Left ventricle myocardium inferior (tissue), 1 donor: ENCODE results near the gene RASL10B. TPM values are rescaled to one million over a fixed set of nuclear protein-coding genes. Genes with fewer than 3 reads are reported as not detected.
A peak's percentile ranks its signal among the peaks of the same experiment; 100 is the strongest.

Experiments used
- DNase-seq: peaks from one replicate; pipeline ENCODE4 v3.0.0-alpha.2; 2020
- H3K27ac ChIP-seq: fragments of 200-600 bp; replicated peaks from 2 replicates; pipeline ENCODE4 v1.8.0; 2021
- H3K27me3 ChIP-seq: fragments of 200-600 bp; 2 replicates; pipeline ENCODE4 v1.8.0; 2021; ENCODE audit warnings: low read depth
- H3K36me3 ChIP-seq: fragments of 200-600 bp; 2 replicates; pipeline ENCODE4 v1.8.0; 2021
- H3K4me1 ChIP-seq: fragments of 200-600 bp; 2 replicates; pipeline ENCODE4 v1.8.0; 2021
- H3K4me3 ChIP-seq: fragments of 200-600 bp; 2 replicates; pipeline ENCODE4 v1.8.0; 2021; ENCODE audit warnings: mild to moderate bottlenecking, moderate library complexity
- H3K9me3 ChIP-seq: fragments of 200-600 bp; replicated peaks from 2 replicates; pipeline ENCODE4 v1.8.0; 2021
- CTCF ChIP-seq: fragments of 200-600 bp; IDR thresholded peaks from 2 replicates; pipeline ENCODE4 v1.8.0; 2021; ENCODE audit warnings: antibody characterized with exemption, mild to moderate bottlenecking, borderline replicate concordance
- intact Hi-C: fragments of 100-400 bp; cut with micrococcal nuclease; formaldehyde crosslinking; loops from one replicate; pipeline ENCODE4 v1.11.0; 2022
- total RNA-seq: library from RNA; stranded (reverse); fragmentation: NEBNext Ultra II Directional; extraction: Animal tissue kit (Norgen Biotek cat#: 25700); gene quantifications from one replicate; pipeline ENCODE4 v1.2.1, GENCODE V29; 2021
- donor health status: DM: no; HTN: yes; CAD: no; lungs with severe emphysema.

Gene RASL10B
- total RNA-seq, 1 donor from 2014 or later, result 18.4 TPM

- TF ChIP-seq CTCF, result no peak
- H3K4me3 ChIP-seq, result peak overlapping the region; percentile 19
- H3K27me3 ChIP-seq, result no peaks in the 10 kb centered on the region
- no peak for DNase-seq
- H3K4me1 ChIP-seq, result peaks cover 91% of the 10 kb centered on the region
- no peaks in the 10 kb centered on the region for H3K9me3 ChIP-seq
- H3K36me3 ChIP-seq, result peaks cover 33% of the 10 kb centered on the region
- H3K27ac ChIP-seq, result peak overlapping the region; percentile 90
- intact Hi-C loops, result no loop called here
Measured at GRCh38 chr17:35713069-35713728, 18.2 kb upstream of the RASL10B start.

- H3K4me1 ChIP-seq, result peaks cover 73% of the 10 kb centered on the region
- H3K9me3 ChIP-seq, result no peaks in the 10 kb centered on the region
- no peak overlapping the region for H3K4me3 ChIP-seq
- no peaks in the 10 kb centered on the region for H3K27me3 ChIP-seq
- no peak for TF ChIP-seq CTCF
- no peak for DNase-seq
- intact Hi-C loops, result no loop called here
- H3K36me3 ChIP-seq, result peaks cover 35% of the 10 kb centered on the region
- peak overlapping the region; percentile 90 for H3K27ac ChIP-seq
Measured at GRCh38 chr17:35714988-35715387, 16.5 kb upstream of the RASL10B start.

GRCh38 chr17:35715416-35715815 is 16.0 kb upstream of the RASL10B start:
- peaks cover 31% of the 10 kb centered on the region for H3K36me3 ChIP-seq
- peaks cover 69% of the 10 kb centered on the region for H3K4me1 ChIP-seq
- no peak for TF ChIP-seq CTCF
- no peak overlapping the region for H3K4me3 ChIP-seq
- intact Hi-C loops, result no loop called here
- peak overlapping the region; percentile 90 for H3K27ac ChIP-seq
- H3K9me3 ChIP-seq, result no peaks in the 10 kb centered on the region
- DNase-seq, result no peak
- no peaks in the 10 kb centered on the region for H3K27me3 ChIP-seq

- DNase-seq, result no peak
- Histone ChIP-seq H3K36me3 (peaks cover 24% of the 10 kb centered on the region), H3K27ac (peak overlapping the region; percentile 90), H3K4me3 (no peak overlapping the region), H3K27me3 (no peaks in the 10 kb centered on the region), H3K4me1 (peaks cover 66% of the 10 kb centered on the region), H3K9me3 (no peaks in the 10 kb centered on the region)
- intact Hi-C loops, result no loop called here
- no peak for TF ChIP-seq CTCF
Measured at GRCh38 chr17:35716173-35716572, 15.3 kb upstream of the RASL10B start.

- DNase-seq, result no peak
- no peaks in the 10 kb centered on the region for H3K9me3 ChIP-seq
- intact Hi-C loops, result no loop called here
- no peak overlapping the region for H3K4me3 ChIP-seq
- H3K27ac ChIP-seq, result peak overlapping the region; percentile 90
- peaks cover 18% of the 10 kb centered on the region for H3K36me3 ChIP-seq
- TF ChIP-seq CTCF, result no peak
- peaks cover 58% of the 10 kb centered on the region for H3K4me1 ChIP-seq
- no peaks in the 10 kb centered on the region for H3K27me3 ChIP-seq
Measured at GRCh38 chr17:35716897-35717465, 14.5 kb upstream of the RASL10B start.
